ENCODE results near the gene ELP4.

GRCh38 chr11:31779374-31779791 is 269.8 kb downstream of the ELP4 start:
- TF ChIP-seq EZH2 (IDR thresholded peaks at IDR 0.05; ENCODE audit: insufficient read depth, poor library complexity, severe bottlenecking) (no peak), EZH2phosphoT487 (IDR thresholded peaks at IDR 0.05; ENCODE audit: insufficient read depth, low read depth) (no peak)

Data from GM23248 (cell line).